IgD-negative memory B cell (primary cell): Measurements from ENCODE around the gene C2CD5. TPM values are rescaled to one million over a fixed set of nuclear protein-coding genes. Genes with fewer than 3 reads are reported as not detected.
A peak's percentile ranks its signal among the peaks of the same experiment; 100 is the strongest.
"Not testable (repeated sequence)": the region's sequence is repeated elsewhere in the genome, so short reads cannot be mapped to it uniquely, and the experiment has no call there.

Source experiments
- H3K27ac Mint-ChIP-seq, 3 donors: one replicate each; pipeline ENCODE4 v1.8.0; 2020 to 2022; ENCODE audit warnings: mild to moderate bottlenecking in 3 of 3, mixed read lengths in 3 of 3, moderate library complexity in 1 of 3
- H3K27me3 Mint-ChIP-seq: one replicate; pipeline ENCODE4 v1.8.0; 2021; ENCODE audit warnings: mixed read lengths
- H3K36me3 Mint-ChIP-seq: one replicate; pipeline ENCODE4 v1.8.0; 2020; ENCODE audit warnings: mild to moderate bottlenecking, mixed read lengths
- H3K4me1 Mint-ChIP-seq, 3 donors: one replicate each; pipeline ENCODE4 v1.8.0; 2020 to 2022; ENCODE audit warnings: mixed read lengths in 3 of 3, mild to moderate bottlenecking in 1 of 3
- H3K4me3 Mint-ChIP-seq, 4 donors: one replicate each; pipeline ENCODE4 v1.8.0; 2020 to 2022; ENCODE audit warnings: mild to moderate bottlenecking in 4 of 4, mixed read lengths in 4 of 4, moderate library complexity in 3 of 4
- H3K9me3 Mint-ChIP-seq, 3 donors: one replicate each; pipeline ENCODE4 v1.8.0; 2020 to 2021; ENCODE audit warnings: mixed read lengths in 3 of 3, mild to moderate bottlenecking in 1 of 3
- polyA plus RNA-seq: library from polyadenylated mRNA; unstranded; fragments of 300-500 nt; fragmentation: Illumina TruSeq; gene quantifications from one replicate; pipeline ENCODE4 v1.2.3, GENCODE V29; 2021

The C2CD5 gene
- polyA plus RNA-seq, 1 donor from 2014 or later = 17.8 TPM

DNA sequence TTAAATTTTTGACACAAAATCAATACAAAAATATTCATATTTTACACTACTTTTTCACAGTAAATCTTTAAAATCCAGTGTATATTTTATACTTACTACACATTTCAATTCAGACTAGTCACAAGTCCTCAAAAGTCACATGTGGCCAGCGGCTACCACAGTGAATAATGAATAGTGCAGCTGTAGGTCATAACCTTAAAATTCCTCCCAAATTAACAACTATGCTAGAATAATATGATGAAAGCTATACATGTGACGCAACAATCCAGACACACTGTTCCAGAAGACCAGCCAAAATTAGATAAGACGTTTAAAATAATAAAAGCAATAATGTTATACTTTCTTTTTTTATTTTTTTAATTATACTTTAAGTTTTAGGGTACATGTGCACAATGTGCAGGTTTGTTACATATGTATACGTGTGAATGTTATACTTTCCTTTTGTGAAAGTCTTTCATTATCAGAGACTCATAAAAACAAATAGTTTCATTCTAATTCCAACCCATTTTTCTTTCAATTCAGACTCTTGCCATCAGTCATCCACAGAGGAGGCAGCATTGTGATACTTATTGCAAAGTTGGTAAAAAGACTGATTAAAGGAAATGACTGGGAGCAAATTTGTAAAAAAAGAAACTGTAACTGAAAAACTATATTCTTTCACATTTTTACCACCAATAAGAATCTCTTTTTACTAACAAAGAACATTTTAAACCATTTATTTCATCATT lies 67.0 kb downstream of the C2CD5 start:
- H3K27ac Mint-ChIP-seq = no peak overlapping the region
- no peak overlapping the region for H3K4me3 Mint-ChIP-seq
- no peaks in the 10 kb centered on the region for H3K36me3 Mint-ChIP-seq
- H3K4me1 Mint-ChIP-seq = peaks cover 9 to 13% (median 11%) of the 10 kb centered on the region in 3 donors
- H3K9me3 Mint-ChIP-seq = no peaks in the 10 kb centered on the region
- no peaks in the 10 kb centered on the region for H3K27me3 Mint-ChIP-seq

DNA sequence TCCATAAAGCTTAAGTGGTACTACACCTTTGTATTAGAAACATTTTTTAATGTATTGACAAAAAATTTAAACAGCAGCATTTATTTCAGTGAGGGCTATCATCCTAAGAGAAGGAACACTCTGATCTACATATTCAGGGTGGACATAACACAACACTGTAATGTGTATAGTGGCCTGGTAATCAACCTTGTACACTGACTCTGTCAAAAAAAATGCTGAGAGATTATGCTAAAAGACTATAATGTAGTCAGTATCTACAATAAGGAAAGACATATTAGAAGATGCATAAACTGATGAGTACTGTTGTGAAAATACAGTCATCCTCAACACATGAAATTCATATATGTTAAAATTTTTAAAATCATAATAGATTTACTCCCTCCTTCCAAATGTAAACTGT lies 68.2 kb downstream of the C2CD5 start:
- no peak overlapping the region for H3K4me3 Mint-ChIP-seq
- H3K27me3 Mint-ChIP-seq = no peaks in the 10 kb centered on the region
- H3K27ac Mint-ChIP-seq = no peak overlapping the region
- no peaks in the 10 kb centered on the region for H3K9me3 Mint-ChIP-seq
- H3K36me3 Mint-ChIP-seq = no peaks in the 10 kb centered on the region
- H3K4me1 Mint-ChIP-seq = peaks cover 7 to 13% (median 11%) of the 10 kb centered on the region in 3 donors

DNA sequence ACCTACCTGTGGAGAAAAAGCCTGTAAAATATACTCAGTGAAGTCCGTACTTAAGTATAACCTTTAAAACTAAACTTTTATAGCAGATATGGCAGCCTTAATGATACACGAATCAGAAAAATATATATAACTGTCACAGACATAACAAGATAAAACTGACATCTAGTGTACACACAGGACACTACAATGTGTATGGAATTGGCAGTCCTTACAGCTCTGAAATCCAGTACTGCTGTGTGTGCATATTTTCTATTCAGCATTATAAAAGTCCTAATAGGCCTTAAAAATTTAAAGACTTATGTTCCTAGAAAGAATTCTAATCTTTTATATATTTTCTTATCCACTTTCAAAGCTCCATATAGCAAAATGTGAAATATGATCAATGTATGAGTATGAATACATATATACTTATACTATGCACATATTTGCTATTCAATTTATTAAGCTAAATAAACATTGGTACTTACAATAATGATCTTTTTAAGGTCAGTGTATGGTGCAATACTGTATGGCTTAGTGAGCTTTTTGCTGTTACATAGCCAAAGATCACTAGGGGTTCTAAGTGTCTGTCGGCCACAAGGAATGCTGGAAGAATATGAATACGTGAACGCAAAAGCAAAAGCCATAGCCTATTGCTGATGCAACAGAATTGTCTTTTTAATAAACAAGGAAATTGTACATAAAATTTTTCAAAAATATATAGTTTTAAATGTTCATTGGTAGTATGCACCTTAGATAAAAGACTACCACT lies 69.2 kb downstream of the C2CD5 start:
- Mint-ChIP-seq H3K27me3 (no peaks in the 10 kb centered on the region), H3K4me3 (no peak overlapping the region), H3K27ac (no peak overlapping the region), H3K36me3 (peaks cover 3% of the 10 kb centered on the region), H3K9me3 (no peaks in the 10 kb centered on the region), H3K4me1 (peaks cover 7 to 11% (median 11%) of the 10 kb centered on the region in 3 donors)

DNA sequence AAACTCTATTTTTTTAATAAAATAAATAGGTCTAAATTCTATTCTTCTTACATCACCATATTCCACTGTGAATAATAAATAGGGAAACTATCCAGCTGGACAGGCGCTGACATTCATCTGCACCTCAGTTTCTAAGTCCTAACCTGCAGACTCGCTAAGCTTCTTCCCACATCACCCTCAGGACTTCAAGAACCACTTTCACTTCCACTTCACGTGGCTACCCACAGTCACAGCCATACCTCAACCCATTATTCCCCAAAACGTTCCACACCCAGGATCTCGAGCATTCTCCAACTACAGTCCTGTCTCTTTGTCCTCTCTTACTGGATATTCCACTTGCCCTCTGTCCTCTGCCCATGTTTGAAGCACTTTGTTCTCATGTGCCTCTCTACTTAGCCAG lies 71.1 kb downstream of the C2CD5 start:
- Mint-ChIP-seq H3K4me3 (no peak overlapping the region), H3K4me1 (peaks cover 7 to 11% (median 9%) of the 10 kb centered on the region in 3 donors), H3K27ac (peak overlapping the region in 1 of 3 donors; percentile 27), H3K36me3 (peaks cover 7% of the 10 kb centered on the region), H3K27me3 (no peaks in the 10 kb centered on the region), H3K9me3 (no peaks in the 10 kb centered on the region)

DNA sequence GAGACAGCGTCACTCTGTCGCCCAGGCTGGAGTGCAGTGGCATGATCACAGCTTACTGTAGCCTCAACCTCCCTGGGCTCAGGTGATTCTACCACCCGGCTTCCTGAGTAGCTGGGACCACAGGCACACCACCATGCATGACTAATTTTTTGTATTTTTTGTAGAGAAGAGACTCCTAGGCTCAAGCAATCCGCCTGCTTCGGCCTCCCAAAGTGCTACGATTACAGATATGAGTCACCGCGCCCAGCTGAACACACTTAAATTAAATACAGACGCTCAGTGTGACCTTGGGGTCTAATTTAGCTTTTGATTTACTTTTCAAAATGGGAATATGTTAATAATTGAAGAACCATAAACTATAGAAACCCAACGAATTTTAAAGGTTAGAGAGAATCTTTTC lies 77.2 kb downstream of the C2CD5 start:
- Mint-ChIP-seq H3K27ac (no peak overlapping the region), H3K4me1 (peaks cover 0 to 1% (median 0%) of the 10 kb centered on the region in 3 donors), H3K36me3 (peaks cover 10% of the 10 kb centered on the region), H3K9me3 (no peaks in the 10 kb centered on the region), H3K4me3 (no peak overlapping the region), H3K27me3 (no peaks in the 10 kb centered on the region)

DNA sequence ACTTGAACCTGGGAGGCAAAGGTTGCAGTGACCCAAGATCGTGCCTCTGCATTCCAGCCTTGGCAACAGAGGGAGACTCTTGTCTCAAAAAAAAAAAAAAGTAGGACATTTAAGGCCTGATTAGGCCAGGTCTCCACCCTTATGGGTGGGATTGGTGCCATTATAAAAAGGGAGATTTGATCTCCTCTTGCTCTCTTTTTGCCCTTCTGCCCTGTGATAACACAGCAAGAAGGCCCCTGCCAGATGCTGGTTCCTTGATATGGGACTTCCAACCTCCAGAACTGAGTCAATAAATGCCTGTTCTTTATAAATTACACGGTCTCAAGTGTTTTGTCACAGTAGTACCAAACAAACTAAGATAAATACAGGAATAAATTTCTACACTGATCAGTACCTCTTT lies 81.0 kb downstream of the C2CD5 start:
- peaks cover 3% of the 10 kb centered on the region for H3K36me3 Mint-ChIP-seq
- H3K4me3 Mint-ChIP-seq = no peak overlapping the region
- no peaks in the 10 kb centered on the region for H3K27me3 Mint-ChIP-seq
- H3K4me1 Mint-ChIP-seq = peaks cover 3 to 6% (median 5%) of the 10 kb centered on the region in 3 donors
- no peak overlapping the region for H3K27ac Mint-ChIP-seq
- H3K9me3 Mint-ChIP-seq = no peaks in the 10 kb centered on the region

DNA sequence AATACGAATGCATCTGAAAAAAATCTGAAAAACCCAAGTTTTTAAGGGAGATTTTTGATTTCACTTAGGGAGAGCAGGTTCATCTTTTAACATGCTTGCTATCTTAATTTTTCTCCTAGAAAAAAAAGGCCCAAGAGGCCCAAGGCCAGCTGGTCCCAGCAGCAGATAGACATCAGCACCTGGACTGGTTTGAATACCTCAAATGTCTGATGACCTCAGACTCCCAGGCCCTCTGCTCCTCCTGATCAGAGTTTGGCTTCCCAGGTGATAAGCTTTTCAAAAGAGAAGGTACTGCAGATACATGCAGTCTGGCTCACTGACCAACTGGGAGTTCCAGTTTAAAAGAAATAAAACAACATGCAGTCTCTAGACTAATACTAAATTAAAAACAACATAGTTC lies 82.6 kb downstream of the C2CD5 start:
- H3K4me3 Mint-ChIP-seq = no peak overlapping the region
- peaks cover 9 to 10% (median 9%) of the 10 kb centered on the region in 3 donors for H3K4me1 Mint-ChIP-seq
- no peaks in the 10 kb centered on the region for H3K27me3 Mint-ChIP-seq
- peaks cover 3% of the 10 kb centered on the region for H3K36me3 Mint-ChIP-seq
- H3K9me3 Mint-ChIP-seq = no peaks in the 10 kb centered on the region
- no peak overlapping the region for H3K27ac Mint-ChIP-seq

DNA sequence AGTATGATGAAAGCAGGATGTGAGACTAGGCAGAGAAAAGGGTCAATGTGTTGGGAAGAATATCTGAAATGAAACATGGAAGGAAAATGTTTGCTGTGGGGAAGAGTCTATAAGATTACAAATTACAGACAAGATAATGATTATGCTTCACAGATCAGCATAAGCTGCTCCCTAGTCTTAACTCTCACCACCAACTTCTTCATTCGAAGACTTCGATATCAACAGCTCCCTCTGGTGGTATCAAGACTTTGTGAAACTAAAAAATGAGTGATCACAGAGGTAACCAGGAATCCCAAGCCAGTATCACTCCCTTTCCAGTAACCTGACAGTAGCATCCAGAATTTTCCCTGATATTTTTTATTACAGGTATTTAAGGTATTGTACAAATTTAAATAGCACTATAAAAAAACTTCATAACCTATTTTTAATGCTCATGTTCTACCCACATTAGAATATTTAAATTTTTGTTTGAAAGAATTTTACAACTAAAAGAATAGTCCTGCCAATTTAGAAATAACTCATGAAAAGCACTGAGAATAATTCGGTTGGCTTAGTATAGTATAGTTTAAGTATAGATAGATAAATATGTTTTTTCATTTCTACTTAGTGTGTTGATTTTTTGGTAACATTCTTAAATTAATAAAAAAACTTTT lies 84.4 kb downstream of the C2CD5 start:
- Mint-ChIP-seq H3K27me3 (no peaks in the 10 kb centered on the region), H3K36me3 (peaks cover 3% of the 10 kb centered on the region), H3K9me3 (no peaks in the 10 kb centered on the region), H3K4me3 (no peak overlapping the region), H3K4me1 (peaks cover 9 to 10% (median 9%) of the 10 kb centered on the region in 3 donors), H3K27ac (no peak overlapping the region)

DNA sequence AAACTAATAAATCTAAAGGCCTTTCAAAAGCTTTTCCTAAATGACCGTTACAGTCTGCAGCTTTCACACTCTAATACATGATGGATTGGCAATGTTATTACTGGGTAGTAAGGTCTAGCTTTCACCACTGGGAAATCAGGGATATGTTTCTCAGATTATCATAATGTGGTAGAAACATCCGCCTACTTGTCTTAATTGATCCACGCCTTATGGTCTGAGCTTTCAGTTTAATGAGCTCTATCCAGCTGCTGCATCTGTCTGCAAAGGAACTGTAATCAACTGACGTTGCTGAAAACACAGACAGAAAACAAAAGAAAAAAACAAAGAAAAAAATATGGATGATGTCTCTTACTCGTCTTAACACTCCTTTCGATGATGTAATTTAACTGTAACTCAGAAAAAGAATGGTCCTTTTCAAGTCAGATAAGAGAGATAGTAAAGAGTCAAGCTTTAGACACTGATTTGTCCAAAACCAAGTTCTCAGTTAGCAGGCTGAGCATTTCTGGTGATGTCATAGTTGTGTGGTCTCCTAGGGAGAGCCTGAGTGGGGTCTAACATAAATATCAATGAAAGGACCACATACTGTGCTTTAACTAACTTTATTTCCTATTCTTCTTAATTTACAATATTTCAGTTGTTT lies 85.9 kb downstream of the C2CD5 start:
- Mint-ChIP-seq H3K4me3 (peak overlapping the region in 1 of 4 donors; percentile 41), H3K27ac (no peak overlapping the region), H3K4me1 (peaks cover 9 to 10% (median 9%) of the 10 kb centered on the region in 3 donors), H3K9me3 (no peaks in the 10 kb centered on the region), H3K27me3 (no peaks in the 10 kb centered on the region), H3K36me3 (no peaks in the 10 kb centered on the region)

DNA sequence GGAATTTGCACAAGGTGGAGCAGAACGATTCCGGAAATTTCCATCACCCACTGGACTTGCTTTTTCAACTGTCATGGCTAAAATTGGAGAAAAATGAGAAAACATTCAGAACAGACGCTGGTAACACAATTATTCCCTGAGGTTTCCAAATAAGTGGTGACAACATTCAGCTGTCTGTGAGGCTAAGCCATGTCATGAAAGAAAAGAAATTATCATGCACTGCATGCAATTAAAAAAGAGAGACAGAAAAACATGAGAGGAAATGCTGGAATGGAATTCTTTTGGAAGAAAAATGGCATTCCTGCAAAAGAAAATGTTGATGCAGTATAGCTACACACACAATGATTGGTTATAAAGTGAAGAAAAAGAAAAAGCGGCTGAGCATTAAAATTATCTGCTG lies 87.3 kb downstream of the C2CD5 start:
- Mint-ChIP-seq H3K4me3 (no peak overlapping the region), H3K4me1 (peaks cover 9 to 10% (median 9%) of the 10 kb centered on the region in 3 donors), H3K27me3 (no peaks in the 10 kb centered on the region), H3K9me3 (no peaks in the 10 kb centered on the region), H3K27ac (no peak overlapping the region), H3K36me3 (peaks cover 2% of the 10 kb centered on the region)

DNA sequence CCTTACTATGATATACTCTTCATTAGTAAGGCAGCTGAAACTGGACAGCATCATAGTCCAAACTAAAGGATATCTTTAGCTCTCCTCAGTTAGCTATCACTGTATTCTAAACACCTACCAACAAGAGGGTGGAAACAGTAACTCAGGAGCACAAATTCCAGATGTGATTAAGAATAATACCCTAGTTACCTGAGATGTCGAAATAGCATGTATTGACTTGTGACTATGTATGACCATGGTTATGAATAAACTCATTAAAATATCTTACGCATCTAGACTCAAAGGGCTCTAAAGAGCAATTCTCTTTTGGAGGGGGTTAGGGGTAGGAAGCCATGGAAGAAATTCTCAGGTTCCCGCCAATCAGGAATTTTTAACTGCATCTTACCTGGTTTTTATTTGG lies 90.8 kb downstream of the C2CD5 start:
- no peak overlapping the region for H3K4me3 Mint-ChIP-seq
- peak overlapping the region in 1 of 3 donors; percentile 67 for H3K27ac Mint-ChIP-seq
- peaks cover 6 to 9% (median 7%) of the 10 kb centered on the region in 3 donors for H3K4me1 Mint-ChIP-seq
- H3K9me3 Mint-ChIP-seq = no peaks in the 10 kb centered on the region
- peaks cover 6% of the 10 kb centered on the region for H3K36me3 Mint-ChIP-seq
- no peaks in the 10 kb centered on the region for H3K27me3 Mint-ChIP-seq

DNA sequence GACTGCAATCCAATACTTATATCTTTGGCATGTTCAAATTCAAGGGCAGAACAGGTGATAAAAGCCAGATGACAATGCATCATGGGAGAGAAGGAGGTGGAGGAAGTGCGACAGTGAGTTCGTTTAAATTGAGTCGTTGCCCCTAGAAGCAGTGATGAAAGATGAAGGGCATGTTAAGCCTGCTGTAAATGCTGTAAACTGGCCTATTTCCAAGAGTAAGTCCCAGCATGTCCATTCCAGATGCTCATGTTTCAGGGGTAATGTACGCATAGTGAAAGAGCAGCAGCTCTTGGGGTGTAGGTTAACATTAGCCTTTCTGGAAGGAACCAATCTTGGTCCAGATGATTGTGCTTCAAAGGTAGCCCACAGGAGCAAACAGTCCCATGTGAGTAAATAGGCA lies 97.1 kb downstream of the C2CD5 start:
- H3K9me3 Mint-ChIP-seq = no peaks in the 10 kb centered on the region
- H3K36me3 Mint-ChIP-seq = peaks cover 5% of the 10 kb centered on the region
- no peaks in the 10 kb centered on the region for H3K27me3 Mint-ChIP-seq
- peaks cover 0 to 3% (median 2%) of the 10 kb centered on the region in 3 donors for H3K4me1 Mint-ChIP-seq
- H3K27ac Mint-ChIP-seq = no peak overlapping the region
- peak overlapping the region in 1 of 4 donors; percentile 13 for H3K4me3 Mint-ChIP-seq

DNA sequence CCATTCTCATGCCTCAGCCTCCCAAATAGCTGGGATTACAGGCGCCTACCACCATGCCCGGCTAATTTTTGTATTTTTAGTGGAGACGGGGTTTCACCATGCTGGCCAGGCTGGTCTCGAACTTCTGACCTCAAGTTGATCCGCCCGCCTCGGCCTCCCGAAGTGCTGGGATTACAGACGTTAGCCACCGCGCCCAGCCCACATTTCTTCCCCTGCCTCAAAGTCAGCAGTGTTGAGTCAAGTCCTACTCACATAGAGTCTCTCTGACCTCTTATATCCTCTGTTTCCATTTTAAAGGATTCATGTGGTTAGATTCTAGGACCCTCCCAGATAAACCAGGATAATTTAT lies 100.1 kb downstream of the C2CD5 start:
- H3K9me3 Mint-ChIP-seq, H3K27me3 Mint-ChIP-seq, H3K27ac Mint-ChIP-seq, H3K36me3 Mint-ChIP-seq, H3K4me1 Mint-ChIP-seq, H3K4me3 Mint-ChIP-seq: not testable (repeated sequence)

DNA sequence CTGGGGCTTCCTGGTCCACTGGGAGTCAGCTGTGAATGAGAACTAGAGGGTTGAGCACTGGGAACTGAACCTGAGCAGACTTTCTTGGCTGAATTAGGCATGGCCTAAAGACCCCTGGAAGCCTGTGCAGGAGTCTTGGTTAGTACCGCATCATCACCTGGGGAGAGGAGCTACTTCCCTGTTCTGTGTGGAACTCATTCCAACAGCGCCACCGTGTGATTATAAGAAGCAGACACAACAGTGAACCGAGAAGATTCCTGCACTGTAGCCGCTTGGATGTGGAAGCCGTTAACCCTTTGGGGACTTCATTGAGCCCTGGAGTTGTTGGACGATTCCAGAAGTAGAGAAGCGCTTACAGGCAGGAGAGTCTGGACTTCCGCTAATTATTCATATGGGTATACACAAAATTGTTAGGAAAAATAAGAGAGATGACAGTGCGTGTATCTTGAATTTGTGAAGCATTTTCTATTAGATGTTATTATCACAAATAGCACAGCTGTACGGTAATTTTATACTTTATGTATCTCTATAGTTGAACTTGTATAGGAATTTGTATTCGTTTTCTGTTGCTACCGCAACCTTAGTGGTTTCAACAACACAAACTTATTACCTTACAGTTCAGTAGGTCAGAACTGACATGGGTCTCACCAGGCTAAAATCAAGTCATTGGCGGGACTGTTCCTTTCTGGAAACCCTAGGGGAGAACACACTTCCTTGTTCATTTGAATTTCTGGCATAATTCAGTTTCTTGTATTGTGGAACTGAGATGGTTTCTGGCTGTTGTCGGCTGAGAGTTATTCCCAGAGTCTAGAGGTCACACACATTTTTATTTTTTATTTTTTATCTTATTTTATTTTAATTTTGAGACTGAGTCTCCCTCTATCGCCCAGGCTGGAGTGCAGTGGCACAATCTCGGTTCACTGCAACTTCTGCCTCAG lies 100.7 kb downstream of the C2CD5 start:
- Mint-ChIP-seq H3K27ac (no peak overlapping the region), H3K4me3 (no peak overlapping the region), H3K9me3 (no peaks in the 10 kb centered on the region), H3K4me1 (peaks cover 0 to 5% (median 4%) of the 10 kb centered on the region in 3 donors), H3K27me3 (no peaks in the 10 kb centered on the region), H3K36me3 (no peaks in the 10 kb centered on the region)
